HG02973 (cell line): Measurements from ENCODE around the gene ADGRD1.

ENCODE experiments used
- ATAC-seq: cut with Tn5 transposase; IDR thresholded peaks from one replicate; pipeline ENCODE4 v1.9.1; 2021; ENCODE audit warnings: moderate library complexity; ENCODE audit not compliant: unreplicated experiment

ADGRD1 gene

DNA sequence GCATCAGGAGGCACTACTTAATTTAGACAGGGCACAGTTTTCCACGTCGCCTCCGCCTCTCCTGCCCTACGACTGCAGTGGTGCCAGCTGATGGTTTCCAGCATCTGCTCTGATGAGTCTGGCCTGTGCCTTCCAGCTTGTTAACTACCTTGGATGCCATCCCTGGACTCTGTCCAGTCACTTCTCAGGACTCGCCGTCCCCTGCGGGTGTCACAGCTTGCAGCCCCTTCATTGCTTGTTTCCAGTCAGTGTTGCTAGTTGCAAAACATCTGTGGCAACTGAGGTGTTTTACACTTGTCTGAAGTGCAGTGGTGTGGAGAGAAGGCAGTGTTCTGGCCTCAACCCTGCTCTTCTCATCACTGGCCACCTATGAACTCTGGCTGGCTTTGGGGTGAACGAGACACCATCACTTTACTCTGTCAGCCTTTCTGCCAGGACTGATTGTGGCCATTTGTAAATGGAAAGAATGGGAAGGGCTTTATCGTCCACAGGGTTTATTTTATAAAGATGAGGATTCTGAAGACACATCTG lies 8.3 kb downstream of the ADGRD1 start:
- ATAC-seq, result no peak

DNA sequence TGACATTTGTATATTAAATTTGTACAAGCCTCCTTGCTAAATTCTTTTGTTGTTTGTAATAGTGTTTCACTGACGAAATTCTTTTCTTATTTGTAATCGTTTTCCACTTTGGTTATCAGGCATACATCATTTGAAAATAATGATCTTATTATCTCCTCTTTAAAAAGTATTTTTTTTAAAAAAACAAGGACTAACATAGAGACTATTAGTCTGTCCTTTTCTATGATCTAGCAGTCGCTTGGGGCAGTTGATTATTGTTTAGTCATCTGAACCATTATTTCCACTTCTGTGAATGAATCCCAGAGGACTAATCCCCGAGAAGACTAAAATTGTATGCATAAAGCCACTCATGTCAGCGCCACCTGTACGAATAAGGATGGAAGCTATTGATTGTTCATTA lies 11.5 kb downstream of the ADGRD1 start:
- no peak for ATAC-seq

GRCh38 chr12:130965668-130966067 lies 12.0 kb downstream of the ADGRD1 start:
- ATAC-seq, result no peak

GRCh38 chr12:130966443-130967030 lies 12.8 kb downstream of the ADGRD1 start:
- no peak for ATAC-seq

DNA sequence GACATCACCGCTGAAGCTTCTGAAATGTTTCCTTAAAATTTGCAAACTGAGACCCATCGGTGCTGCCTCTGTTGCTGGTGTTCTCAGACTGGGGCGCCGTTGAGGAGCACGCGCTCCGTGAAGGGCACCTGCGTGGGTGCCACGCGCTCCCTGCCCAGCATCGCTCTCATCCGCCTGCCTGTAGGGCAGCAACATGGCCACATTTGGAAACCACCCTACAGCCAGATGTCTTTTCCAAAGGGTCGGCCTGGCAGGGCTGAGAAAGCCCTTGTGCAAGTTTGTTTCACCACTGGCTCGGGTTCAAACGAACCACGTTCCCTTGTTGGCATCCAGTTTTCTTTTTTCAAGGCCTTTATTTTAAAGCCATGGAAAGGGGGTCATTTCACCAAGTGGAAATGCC lies 13.9 kb downstream of the ADGRD1 start:
- no peak for ATAC-seq

GRCh38 chr12:130968611-130969010 lies 14.9 kb downstream of the ADGRD1 start:
- no peak for ATAC-seq

DNA sequence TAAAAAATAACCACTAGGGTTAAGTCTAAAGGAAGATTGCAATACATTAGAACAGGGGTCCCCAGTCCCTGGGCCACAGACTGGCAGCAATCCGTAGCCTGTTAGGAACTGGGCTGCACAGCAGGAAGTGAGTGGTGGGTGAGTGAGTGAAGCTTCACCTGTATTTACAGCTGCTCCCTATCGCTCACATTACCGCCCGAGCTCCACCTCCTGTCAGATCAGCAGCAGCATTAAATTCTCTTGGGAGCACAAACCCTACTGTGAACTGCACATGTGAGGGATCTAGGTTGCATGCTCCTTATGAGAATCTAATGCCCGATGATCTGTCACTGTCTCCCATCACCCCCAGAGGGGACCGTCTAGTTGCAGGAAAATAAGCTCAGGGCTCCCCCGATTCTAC lies 15.5 kb downstream of the ADGRD1 start:
- ATAC-seq, result no peak

DNA sequence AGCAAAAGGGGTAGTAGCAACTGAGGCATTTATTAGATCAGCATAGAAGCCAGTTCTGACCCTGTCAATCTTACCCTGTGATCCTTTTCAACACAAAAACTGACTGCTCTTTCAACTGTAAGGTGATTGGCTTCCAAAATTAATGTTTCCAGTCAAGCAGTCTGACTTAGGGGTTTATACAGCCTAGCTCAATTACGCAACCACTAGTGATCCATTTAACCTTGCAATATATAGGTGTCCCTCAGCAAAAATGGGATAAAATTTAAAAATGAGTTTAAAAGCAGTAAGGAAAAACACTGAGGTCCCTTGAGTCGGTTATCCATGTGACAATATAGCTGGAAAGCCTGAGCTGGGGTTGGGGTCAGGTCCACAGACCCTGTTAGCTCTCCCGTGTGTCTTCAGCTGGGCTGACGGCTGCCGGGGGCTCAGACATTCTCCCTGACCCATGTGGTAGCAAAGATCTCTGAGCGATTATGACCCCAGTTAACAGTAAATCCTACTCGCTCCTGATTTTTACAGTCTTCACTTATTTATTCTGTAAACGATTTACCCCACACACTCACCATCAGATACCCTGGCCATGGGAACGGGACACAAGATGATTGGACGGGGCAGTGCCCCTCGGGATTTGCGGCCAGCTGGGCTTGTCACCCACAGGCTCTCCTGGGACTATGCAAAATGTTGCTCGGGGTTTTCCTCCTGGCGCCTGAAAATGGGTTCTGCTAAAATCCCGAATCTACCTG lies 16.6 kb downstream of the ADGRD1 start:
- no peak for ATAC-seq

DNA sequence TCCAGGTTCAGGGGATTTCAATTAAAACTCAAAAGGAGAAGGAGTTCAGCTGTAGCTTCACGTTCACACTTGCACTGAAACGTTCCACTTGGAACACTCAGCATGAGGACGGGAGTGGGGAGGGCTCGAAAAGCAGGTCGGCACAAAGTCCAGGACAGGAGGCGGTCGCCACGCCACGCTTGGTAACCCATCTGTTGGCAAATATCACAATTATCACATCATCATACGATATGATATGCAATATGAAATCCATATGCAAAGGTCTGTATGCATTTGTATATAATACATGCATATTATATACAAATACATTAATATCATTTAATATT lies 17.2 kb downstream of the ADGRD1 start:
- no peak for ATAC-seq

DNA sequence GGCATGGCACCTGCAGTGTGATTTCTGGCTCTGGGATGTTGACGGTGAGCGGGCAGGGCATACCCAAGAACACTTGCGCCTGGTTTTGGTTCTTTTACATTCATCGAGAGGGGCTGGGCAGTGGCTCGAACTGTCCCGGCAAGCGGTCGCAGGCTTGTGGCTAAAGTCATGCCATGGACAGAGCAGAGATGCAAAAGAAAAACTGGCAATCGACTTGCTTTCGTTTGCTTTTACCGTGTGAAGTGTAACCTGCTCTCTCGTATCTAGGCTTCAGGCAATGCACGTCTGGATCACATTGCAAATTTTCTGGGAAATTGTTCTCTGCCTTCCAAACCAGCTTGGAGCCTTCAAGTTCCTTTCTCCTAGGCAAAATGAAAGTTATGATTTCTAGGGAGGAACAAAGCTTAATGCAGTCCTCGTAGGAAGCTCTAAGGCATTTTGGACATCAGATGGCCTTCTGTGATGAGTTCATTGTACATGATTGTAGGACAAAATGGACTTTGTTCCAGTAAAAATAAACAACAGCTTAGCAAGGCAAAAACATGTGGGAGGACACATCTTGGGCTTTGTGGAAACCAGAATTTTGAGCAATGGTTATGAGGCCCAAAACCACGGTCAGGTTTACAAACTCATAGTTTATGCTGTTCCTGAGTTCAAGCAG lies 18.3 kb downstream of the ADGRD1 start:
- ATAC-seq, result no peak

GRCh38 chr12:130972586-130972950 lies 18.9 kb downstream of the ADGRD1 start:
- ATAC-seq, result no peak

DNA sequence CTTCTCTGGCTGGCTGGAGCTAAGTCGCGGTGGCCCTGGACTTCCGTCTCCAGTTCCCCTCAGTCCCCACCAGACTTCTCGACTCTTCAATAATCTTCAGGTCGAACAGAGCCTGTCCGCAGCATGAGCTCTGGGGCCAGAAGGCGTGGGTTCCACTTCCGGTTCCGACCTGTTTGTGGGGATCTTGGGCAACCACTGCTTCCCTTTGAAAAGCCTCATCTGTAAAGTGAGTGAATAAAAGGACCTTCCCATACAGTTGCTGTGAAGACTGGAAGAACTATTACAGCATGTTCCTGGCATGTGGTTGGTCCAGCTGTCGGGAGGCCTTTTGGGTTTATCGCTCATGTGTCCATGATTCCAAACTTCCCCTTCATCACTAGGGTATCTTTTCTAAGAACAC lies 19.4 kb downstream of the ADGRD1 start:
- ATAC-seq, result no peak

DNA sequence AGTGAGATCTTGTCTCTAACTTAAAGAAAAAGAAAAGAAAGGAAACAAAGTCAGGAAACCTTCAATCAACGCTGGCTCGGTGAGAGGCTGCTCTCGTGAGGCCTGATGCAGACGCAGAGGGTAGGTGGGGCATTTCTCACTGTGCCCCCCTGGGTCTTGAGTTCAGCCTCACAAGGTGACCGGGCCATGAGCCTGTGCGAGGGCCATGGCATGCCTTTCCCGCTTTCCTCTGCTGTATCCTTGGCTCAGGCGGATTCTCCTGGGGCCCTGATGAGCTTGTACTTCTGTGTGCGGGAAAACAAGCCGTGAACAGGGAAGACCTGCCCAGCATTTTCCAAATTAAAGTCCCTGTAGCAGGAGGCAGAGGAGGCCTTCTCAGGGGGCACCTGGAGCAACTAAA lies 20.2 kb downstream of the ADGRD1 start:
- no peak for ATAC-seq

- no peak for ATAC-seq
Measured at GRCh38 chr12:130975116-130975515, 21.4 kb downstream of the ADGRD1 start.

DNA sequence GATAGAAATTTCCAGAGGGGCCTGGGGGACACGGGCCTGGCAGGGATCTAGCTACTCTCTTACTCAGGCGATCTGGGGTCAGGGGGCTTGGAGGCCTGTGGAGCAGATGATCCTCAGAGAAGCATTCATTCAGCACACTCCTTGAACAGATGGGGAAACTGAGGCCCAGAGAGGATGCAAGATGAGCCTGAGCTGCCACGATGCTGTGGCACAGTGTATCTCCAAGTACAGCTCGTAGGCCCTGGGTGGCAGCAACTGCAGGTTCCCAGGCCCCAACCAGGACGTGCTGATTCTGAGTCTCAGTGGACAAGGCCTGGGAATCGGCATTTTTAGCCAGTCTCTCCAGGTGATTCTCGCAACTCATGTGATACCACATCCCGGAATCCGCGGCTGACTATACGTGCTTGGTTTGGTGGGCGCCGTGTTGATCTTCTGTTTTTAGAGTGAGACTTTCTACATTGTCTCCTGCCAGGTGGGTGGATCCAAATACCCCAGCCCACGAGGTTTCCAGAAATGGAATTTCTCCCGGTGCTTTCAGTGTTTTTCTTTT lies 22.5 kb downstream of the ADGRD1 start:
- ATAC-seq, result no peak

GRCh38 chr12:130977046-130977742 lies 23.5 kb downstream of the ADGRD1 start:
- ATAC-seq, result no peak

- ATAC-seq, result no peak
Measured at GRCh38 chr12:130977743-130978095, 24.0 kb downstream of the ADGRD1 start.

GRCh38 chr12:130978785-130979184 lies 25.1 kb downstream of the ADGRD1 start:
- no peak for ATAC-seq

DNA sequence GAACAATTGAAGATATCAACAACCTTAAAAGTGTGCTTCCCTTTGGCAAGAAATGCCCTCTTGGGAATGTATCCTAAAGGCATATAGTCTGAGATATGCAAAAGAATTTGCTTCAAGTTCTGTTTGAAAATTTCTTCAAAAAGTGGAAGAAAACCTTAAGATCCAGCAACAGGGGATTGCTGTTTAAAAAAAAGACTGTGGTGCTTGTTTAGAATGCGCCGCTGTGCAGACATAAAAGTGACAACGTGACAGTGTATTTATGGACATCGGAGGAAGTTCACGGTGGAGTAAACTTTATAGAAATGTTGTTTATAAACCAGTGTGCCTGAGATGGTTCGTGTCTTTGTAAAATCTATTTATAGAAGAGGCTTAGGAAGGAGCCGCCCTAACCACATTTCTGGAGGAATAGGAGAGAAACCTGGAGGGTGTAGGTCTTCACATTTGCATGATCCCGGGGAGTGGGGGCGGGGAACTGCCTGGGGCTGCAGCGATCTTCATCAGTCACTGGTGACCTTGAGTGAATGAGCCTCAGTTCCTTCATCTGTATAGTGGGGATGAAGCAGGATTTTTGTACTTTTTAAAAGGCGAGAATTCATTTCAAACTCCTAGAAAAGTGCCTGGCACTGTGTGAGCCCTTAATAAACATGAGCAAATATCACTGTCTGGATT lies 27.5 kb downstream of the ADGRD1 start:
- no peak for ATAC-seq

DNA sequence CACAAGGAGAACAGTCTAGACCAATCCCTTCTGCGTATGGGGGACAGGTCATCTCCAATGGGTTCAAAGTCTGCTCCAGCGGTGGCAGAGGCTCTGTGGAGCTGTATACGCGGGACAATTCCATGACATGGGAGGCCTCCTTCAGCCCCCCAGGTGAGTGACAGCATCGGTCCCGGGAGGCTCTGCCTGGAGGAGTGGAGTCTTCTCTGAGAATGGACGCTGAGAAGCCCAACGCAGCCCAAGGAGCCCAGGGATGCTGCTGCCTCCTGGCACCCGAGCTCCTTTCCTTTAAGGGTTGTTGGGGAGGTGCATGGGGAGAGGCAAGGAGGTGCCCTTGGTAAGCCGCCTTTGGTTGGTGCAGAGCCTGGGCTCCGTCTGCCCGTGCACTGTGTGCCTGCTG lies 28.2 kb downstream of the ADGRD1 start:
- no peak for ATAC-seq
